Uterus (tissue), 2 donors: ENCODE measurements around the gene APAF1.

Experiments used
- CTCF ChIP-seq, 4 experiments: fragments of 200-600 bp in 2 of 4; fragments of 450-650 bp in 2 of 4; sonication (generic) in 2 of 4; IDR thresholded peaks; one replicate each; pipeline ENCODE4 v1.5.1; 2016 to 2019; ENCODE audit warnings: antibody characterized with exemption in 4 of 4, mild to moderate bottlenecking in 2 of 4, moderate library complexity in 1 of 4
- POLR2A ChIP-seq, 2 donors: fragments of 450-650 bp; IDR thresholded peaks; one replicate each; pipeline ENCODE4 v1.6.1; 2016; ENCODE audit warnings: antibody characterized with exemption in 2 of 2, mild to moderate bottlenecking in 1 of 2, moderate library complexity in 1 of 2

GRCh38 chr12:98697209-98697608 lies 52.1 kb downstream of the APAF1 start:
- no peak for TF ChIP-seq CTCF (IDR thresholded peaks at IDR 0.05)
- no peak for TF ChIP-seq POLR2A (IDR thresholded peaks at IDR 0.05)
